AG09319 (cell line): ENCODE data around the gene MRPL1.

Experiments used
- DNase-seq: peaks from one replicate; pipeline ENCODE4 v3.0.0-alpha.2; 2010; ENCODE audit warnings: low read depth; ENCODE audit errors: extremely low read depth
- CTCF ChIP-seq: IDR thresholded peaks from 2 replicates; pipeline ENCODE4 v1.5.1; 2011; ENCODE audit warnings: low read depth, mild to moderate bottlenecking, inconsistent platforms, low read length, moderate library complexity

Gene MRPL1

GRCh38 chr4:77833126-77833724 lies 29.4 kb upstream of the MRPL1 start:
- TF ChIP-seq CTCF = no peak
- no peak for DNase-seq

GRCh38 chr4:77834403-77834802 lies 28.2 kb upstream of the MRPL1 start:
- no peak for TF ChIP-seq CTCF
- no peak for DNase-seq

- no peak for TF ChIP-seq CTCF
- no peak for DNase-seq
Observed at GRCh38 chr4:77843628-77844027, 19.0 kb upstream of the MRPL1 start.

GRCh38 chr4:77844363-77844762 lies 18.3 kb upstream of the MRPL1 start:
- no peak for TF ChIP-seq CTCF
- no peak for DNase-seq

- no peak for DNase-seq
- no peak for TF ChIP-seq CTCF
Observed at GRCh38 chr4:77845400-77845799, 17.2 kb upstream of the MRPL1 start.

- no peak for DNase-seq
- no peak for TF ChIP-seq CTCF
Observed at GRCh38 chr4:77845929-77846328, 16.7 kb upstream of the MRPL1 start.

GRCh38 chr4:77848508-77848907 lies 14.1 kb upstream of the MRPL1 start:
- TF ChIP-seq CTCF = no peak
- DNase-seq = no peak
